RWPE2 (cell line): Measurements from ENCODE around the gene SAYSD1.

ENCODE experiments used
- ATAC-seq: fragments of 200-7000 bp; cut with Tn5 transposase; 3 replicates; pipeline ENCODE4 v1.9.1; 2021; ENCODE audit warnings: low read depth
- DNase-seq: peaks from one replicate; pipeline ENCODE4 v3.0.0-alpha.2; 2020; ENCODE audit warnings: low spot score
- H3K27ac ChIP-seq: fragments of 450-650 bp; 2 replicates; pipeline ENCODE4 v1.5.1; 2017; ENCODE audit warnings: mild to moderate bottlenecking; ENCODE audit not compliant: poor library complexity, severe bottlenecking
- H3K27me3 ChIP-seq: fragments of 250-450 bp; sonication (Bioruptor Pico); 2 replicates; pipeline ENCODE4 v1.5.1; 2021; ENCODE audit warnings: mild to moderate bottlenecking, moderate library complexity; ENCODE audit not compliant: insufficient read depth, poor library complexity, severe bottlenecking
- H3K36me3 ChIP-seq: fragments of 250-450 bp; sonication (Bioruptor Pico); 2 replicates; pipeline ENCODE4 v1.5.1; 2020; ENCODE audit warnings: low read depth, mild to moderate bottlenecking, moderate library complexity
- H3K4me1 ChIP-seq: fragments of 250-450 bp; sonication (Bioruptor Pico); 2 replicates; pipeline ENCODE4 v1.5.1; 2021; ENCODE audit warnings: mild to moderate bottlenecking, moderate library complexity; ENCODE audit not compliant: insufficient read depth, poor library complexity, severe bottlenecking
- H3K4me3 ChIP-seq: fragments of 250-450 bp; sonication (Bioruptor Pico); 2 replicates; pipeline ENCODE4 v1.5.1; 2021; ENCODE audit warnings: mild to moderate bottlenecking, moderate library complexity; ENCODE audit not compliant: severe bottlenecking
- H3K9me3 ChIP-seq: fragments of 250-450 bp; sonication (Bioruptor Pico); 2 replicates; pipeline ENCODE4 v1.5.1; 2021; ENCODE audit warnings: mild to moderate bottlenecking, moderate library complexity; ENCODE audit not compliant: severe bottlenecking
- TF ChIP-seq, protein P1 (sequence below): fragments of 450-650 bp; IDR thresholded peaks from one replicate; pipeline ENCODE4 v1.5.1; 2017; ENCODE audit warnings: mild to moderate bottlenecking, moderate library complexity; ENCODE audit not compliant: poor library complexity, severe bottlenecking

Gene SAYSD1

DNA sequence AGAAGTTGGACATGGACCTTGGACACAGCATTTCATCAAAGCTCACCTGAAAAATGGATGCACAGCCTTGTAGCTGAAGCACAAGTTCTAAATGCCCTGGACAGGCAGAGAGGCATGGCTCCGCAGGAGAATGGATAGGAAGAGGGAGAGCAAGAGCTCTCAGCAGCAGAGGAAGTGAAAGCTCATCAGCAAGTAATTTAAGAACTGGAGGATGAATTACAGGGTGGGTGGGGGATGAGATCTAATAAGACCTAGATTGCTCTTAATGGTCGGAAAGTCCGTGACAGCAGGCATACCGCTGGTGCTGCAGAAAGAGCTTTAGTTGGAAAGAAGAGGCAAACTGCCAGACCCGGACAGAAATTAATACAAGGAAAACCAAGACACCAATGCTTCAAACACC lies 37.3 kb upstream of the SAYSD1 start:
- DNase-seq (no peak), ATAC-seq (no peak)
- TF ChIP-seq, protein P1, sequence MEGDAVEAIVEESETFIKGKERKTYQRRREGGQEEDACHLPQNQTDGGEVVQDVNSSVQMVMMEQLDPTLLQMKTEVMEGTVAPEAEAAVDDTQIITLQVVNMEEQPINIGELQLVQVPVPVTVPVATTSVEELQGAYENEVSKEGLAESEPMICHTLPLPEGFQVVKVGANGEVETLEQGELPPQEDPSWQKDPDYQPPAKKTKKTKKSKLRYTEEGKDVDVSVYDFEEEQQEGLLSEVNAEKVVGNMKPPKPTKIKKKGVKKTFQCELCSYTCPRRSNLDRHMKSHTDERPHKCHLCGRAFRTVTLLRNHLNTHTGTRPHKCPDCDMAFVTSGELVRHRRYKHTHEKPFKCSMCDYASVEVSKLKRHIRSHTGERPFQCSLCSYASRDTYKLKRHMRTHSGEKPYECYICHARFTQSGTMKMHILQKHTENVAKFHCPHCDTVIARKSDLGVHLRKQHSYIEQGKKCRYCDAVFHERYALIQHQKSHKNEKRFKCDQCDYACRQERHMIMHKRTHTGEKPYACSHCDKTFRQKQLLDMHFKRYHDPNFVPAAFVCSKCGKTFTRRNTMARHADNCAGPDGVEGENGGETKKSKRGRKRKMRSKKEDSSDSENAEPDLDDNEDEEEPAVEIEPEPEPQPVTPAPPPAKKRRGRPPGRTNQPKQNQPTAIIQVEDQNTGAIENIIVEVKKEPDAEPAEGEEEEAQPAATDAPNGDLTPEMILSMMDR = no peak
- Histone ChIP-seq H3K4me3 (no peak overlapping the region), H3K27ac (no peak overlapping the region), H3K36me3 (no peaks in the 10 kb centered on the region), H3K4me1 (no peaks in the 10 kb centered on the region), H3K9me3 (no peaks in the 10 kb centered on the region), H3K27me3 (peaks cover 13% of the 10 kb centered on the region)

DNA sequence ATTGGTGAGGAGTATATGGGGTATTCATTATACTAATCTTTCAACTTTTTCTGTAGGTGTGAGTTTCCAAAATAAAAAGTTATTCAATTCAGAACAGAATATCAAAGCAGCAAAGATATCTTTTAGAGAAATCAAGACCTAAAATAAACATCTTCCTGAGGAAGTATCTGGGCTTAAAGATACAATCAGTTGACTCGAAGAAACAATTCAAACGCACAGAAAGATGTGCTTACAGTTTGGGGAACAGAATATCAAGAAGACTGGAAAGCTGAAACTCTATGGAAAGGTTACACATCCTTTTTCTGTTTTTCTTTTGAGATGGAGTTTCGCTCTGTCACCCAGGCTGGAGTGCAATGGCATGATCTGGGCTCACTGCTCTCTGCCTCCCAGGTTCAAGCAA lies 36.2 kb upstream of the SAYSD1 start:
- no peaks in the 10 kb centered on the region for H3K9me3 ChIP-seq
- H3K4me3 ChIP-seq = no peak overlapping the region
- H3K27ac ChIP-seq = no peak overlapping the region
- TF ChIP-seq, protein P1 = no peak
- no peaks in the 10 kb centered on the region for H3K4me1 ChIP-seq
- ATAC-seq (no peak), DNase-seq (no peak)
- H3K27me3 ChIP-seq = peaks cover 13% of the 10 kb centered on the region
- no peaks in the 10 kb centered on the region for H3K36me3 ChIP-seq

DNA sequence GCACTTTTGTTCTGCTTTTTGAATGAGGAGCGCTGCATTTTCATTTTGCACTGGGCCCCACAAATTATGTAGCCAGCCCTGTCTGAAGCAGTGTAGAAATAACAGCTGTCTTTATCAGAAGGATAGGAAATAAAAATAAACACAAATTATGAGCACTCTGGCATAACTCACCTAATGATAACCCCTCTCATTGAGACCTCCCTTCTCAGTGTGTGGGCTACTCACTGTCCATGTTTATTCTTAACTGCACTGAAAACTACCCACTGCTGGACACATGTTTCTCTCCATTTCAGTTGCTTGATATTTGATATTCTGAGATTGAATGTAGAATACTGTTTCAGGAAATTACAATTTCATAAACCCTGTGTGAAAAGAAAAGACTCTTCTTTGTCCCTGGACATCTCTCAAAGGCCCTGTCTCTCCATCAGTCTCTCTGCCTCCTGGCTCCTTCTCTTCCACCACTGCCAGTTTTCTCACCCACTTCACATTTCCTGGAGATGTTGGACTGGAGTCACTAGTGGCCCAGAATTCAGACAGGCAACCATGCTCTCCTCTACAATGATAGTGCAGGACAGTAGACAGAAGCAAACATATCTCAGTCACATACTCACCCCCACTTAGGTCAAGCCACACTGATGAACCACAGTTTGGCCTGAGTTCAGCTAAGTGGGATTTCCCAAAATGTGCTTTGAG lies 29.6 kb upstream of the SAYSD1 start:
- H3K27me3 ChIP-seq = no peaks in the 10 kb centered on the region
- TF ChIP-seq, protein P1 = no peak
- ATAC-seq (no peak), DNase-seq (no peak)
- no peak overlapping the region for H3K27ac ChIP-seq
- no peaks in the 10 kb centered on the region for H3K4me1 ChIP-seq
- H3K36me3 ChIP-seq = no peaks in the 10 kb centered on the region
- H3K9me3 ChIP-seq = no peaks in the 10 kb centered on the region
- H3K4me3 ChIP-seq = no peak overlapping the region

DNA sequence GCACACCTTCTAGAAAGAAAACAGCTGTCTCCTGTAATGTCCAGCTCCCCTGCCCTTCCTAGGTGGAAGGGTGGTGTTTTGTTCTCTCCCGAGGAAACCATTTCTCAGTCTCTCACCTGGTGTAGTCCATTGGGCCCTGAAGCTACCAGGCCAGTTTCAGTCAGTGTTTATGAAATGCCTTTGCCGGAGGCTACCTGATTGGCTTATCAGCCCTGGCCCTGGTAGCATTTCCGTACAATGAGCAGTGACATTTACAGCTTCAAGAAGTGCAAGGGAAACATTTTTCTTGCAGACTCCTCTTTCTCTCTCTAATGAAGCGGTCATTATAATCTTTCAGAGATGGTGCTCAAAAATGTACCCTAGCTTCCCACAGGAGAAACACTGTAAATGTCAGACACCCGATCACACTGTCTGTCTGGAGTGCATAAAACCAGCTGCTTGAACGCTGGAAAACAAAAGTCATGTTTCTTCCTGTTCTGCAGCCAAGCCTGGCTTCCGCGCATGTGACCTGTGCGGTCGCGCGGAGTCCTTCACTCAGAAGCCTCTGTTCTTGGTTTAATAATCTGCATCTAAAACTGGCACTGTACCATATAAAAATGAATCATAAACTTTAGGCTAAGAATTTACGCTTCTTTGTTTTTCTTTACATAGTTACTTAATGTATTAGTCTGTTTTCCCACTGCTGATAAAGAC lies 28.4 kb upstream of the SAYSD1 start:
- Histone ChIP-seq H3K27me3 (no peaks in the 10 kb centered on the region), H3K36me3 (no peaks in the 10 kb centered on the region), H3K9me3 (peaks cover 3% of the 10 kb centered on the region), H3K27ac (no peak overlapping the region), H3K4me1 (no peaks in the 10 kb centered on the region), H3K4me3 (no peak overlapping the region)
- TF ChIP-seq, protein P1 = no peak
- DNase-seq = no peak
- no peak for ATAC-seq
